ENCODE measurements around the gene BCAS3.

The BCAS3 gene

DNA sequence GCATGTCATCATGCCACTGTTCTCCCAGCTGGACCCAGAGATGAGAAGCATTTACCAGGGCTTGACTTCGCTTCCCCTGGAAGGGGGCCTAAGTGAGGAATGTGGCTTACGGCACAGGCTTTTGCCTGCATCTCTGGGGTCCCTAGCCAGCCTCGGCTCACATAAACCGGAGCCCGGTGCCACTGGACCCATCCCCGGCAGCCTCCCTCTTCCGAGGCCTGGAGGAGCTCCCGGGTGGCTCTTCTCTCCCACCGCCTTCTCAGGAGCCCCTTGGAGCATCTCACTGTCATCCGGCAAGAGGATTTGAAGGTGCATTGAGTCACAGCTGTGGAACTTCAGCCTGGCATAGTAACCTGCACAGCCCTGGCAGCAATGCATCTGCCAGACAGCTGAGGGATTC, 692.1 kb downstream of the BCAS3 start:
- Histone ChIP-seq H3K27ac (no peak overlapping the region), H3K36me3 (ENCODE audit: insufficient read depth) (no peaks in the 10 kb centered on the region), H3K27me3 (ENCODE audit: insufficient read depth, low read depth) (no peaks in the 10 kb centered on the region), H3K4me3 (IDR thresholded peaks at IDR 0.05; ENCODE audit: insufficient read depth, low read depth, low read length) (no peak overlapping the region), H3K9ac (no peak overlapping the region), H3K79me2 (ENCODE audit: insufficient read depth, low read depth) (no peaks in the 10 kb centered on the region), H3K4me2 (no peak overlapping the region), H4K20me1 (ENCODE audit: insufficient read depth) (no peaks in the 10 kb centered on the region), H3K4me1 (ENCODE audit: low read depth, poor library complexity, severe bottlenecking) (no peaks in the 10 kb centered on the region), H2AFZ (ENCODE audit: low read depth) (no peak overlapping the region)
- TF ChIP-seq, protein P1, sequence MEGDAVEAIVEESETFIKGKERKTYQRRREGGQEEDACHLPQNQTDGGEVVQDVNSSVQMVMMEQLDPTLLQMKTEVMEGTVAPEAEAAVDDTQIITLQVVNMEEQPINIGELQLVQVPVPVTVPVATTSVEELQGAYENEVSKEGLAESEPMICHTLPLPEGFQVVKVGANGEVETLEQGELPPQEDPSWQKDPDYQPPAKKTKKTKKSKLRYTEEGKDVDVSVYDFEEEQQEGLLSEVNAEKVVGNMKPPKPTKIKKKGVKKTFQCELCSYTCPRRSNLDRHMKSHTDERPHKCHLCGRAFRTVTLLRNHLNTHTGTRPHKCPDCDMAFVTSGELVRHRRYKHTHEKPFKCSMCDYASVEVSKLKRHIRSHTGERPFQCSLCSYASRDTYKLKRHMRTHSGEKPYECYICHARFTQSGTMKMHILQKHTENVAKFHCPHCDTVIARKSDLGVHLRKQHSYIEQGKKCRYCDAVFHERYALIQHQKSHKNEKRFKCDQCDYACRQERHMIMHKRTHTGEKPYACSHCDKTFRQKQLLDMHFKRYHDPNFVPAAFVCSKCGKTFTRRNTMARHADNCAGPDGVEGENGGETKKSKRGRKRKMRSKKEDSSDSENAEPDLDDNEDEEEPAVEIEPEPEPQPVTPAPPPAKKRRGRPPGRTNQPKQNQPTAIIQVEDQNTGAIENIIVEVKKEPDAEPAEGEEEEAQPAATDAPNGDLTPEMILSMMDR (conservative IDR thresholded peaks at IDR 0.05; ENCODE audit: low read depth, low read length), result no peak

DNA sequence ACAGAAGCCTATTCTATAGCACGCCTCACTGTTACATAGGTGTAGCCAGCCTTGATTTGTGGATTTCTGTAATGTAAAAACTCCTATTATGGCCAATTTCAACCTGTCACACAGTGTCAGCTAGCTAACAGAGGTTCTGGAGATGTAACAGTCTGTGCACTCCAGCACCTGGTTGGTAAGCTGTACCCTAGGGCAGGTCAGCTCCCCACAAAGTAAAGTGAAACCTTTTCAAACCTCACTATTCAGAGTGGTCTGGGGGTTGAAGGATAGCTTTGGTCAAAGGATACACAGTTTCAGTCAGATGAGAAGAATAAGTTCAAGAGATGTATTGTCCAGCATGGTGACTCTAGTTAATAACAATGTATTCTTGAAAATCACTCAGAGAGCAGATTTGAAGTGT, 693.5 kb downstream of the BCAS3 start:
- Histone ChIP-seq H3K27me3 (ENCODE audit: insufficient read depth, low read depth) (no peaks in the 10 kb centered on the region), H3K36me3 (ENCODE audit: insufficient read depth) (no peaks in the 10 kb centered on the region), H3K4me3 (IDR thresholded peaks at IDR 0.05; ENCODE audit: insufficient read depth, low read depth, low read length) (no peak overlapping the region), H3K4me2 (no peak overlapping the region), H2AFZ (ENCODE audit: low read depth) (no peak overlapping the region), H3K4me1 (ENCODE audit: low read depth, poor library complexity, severe bottlenecking) (no peaks in the 10 kb centered on the region), H3K27ac (no peak overlapping the region), H3K79me2 (ENCODE audit: insufficient read depth, low read depth) (no peaks in the 10 kb centered on the region), H4K20me1 (ENCODE audit: insufficient read depth) (no peaks in the 10 kb centered on the region), H3K9ac (no peak overlapping the region)
- TF ChIP-seq, protein P1 (conservative IDR thresholded peaks at IDR 0.05; ENCODE audit: low read depth, low read length), result no peak

DNA sequence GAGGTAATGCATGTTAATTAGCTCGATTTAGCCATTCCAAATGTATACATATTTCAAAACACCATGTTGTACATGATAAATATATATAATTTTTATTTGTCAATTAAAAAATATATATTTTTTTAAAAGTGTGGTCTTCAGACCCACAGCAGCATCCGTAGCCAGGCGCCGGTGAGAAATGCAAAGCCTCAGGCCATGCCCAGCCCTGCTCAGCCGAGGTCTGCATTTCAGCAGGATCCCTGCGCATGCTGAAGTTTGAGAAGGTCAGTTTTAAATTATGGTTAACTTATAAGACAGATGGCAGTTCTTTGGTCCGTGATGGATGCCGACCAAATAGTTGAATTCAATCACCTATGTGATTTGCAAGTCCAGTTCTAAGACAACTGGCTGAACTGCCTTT, 694.0 kb downstream of the BCAS3 start:
- Histone ChIP-seq H3K27me3 (ENCODE audit: insufficient read depth, low read depth) (no peaks in the 10 kb centered on the region), H3K9ac (no peak overlapping the region), H3K4me3 (IDR thresholded peaks at IDR 0.05; ENCODE audit: insufficient read depth, low read depth, low read length) (no peak overlapping the region), H2AFZ (ENCODE audit: low read depth) (no peak overlapping the region), H4K20me1 (ENCODE audit: insufficient read depth) (no peaks in the 10 kb centered on the region), H3K79me2 (ENCODE audit: insufficient read depth, low read depth) (no peaks in the 10 kb centered on the region), H3K27ac (no peak overlapping the region), H3K4me1 (ENCODE audit: low read depth, poor library complexity, severe bottlenecking) (no peaks in the 10 kb centered on the region), H3K36me3 (ENCODE audit: insufficient read depth) (no peaks in the 10 kb centered on the region), H3K4me2 (no peak overlapping the region)
- TF ChIP-seq, protein P1 (conservative IDR thresholded peaks at IDR 0.05; ENCODE audit: low read depth, low read length), result no peak

DNA sequence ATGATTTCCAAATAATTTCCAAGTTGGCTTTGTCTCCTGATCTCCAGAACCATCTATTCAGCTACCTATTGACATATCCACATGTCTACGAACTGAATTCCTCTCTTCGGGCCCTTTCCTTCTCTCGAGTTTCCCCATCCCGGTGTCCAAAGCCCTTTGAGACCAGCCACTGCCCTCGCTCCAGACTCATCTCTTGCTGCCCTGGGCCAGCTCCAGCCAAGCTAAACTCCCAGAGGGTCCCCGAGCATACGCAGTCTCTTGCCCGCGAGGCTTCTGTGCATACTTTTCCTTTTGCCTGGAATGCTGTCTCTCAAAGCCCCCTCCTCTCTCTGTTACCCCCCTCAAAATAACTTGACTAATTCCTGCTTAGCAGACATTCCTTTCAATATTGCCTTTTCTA, 694.8 kb downstream of the BCAS3 start:
- H3K27me3 ChIP-seq (ENCODE audit: insufficient read depth, low read depth), result no peaks in the 10 kb centered on the region
- no peak overlapping the region for H2AFZ ChIP-seq (ENCODE audit: low read depth)
- H3K27ac ChIP-seq, result no peak overlapping the region
- H3K79me2 ChIP-seq (ENCODE audit: insufficient read depth, low read depth), result no peaks in the 10 kb centered on the region
- no peaks in the 10 kb centered on the region for H4K20me1 ChIP-seq (ENCODE audit: insufficient read depth)
- H3K9ac ChIP-seq, result no peak overlapping the region
- no peaks in the 10 kb centered on the region for H3K4me1 ChIP-seq (ENCODE audit: low read depth, poor library complexity, severe bottlenecking)
- TF ChIP-seq, protein P1 (conservative IDR thresholded peaks at IDR 0.05; ENCODE audit: low read depth, low read length), result no peak
- H3K36me3 ChIP-seq (ENCODE audit: insufficient read depth), result no peaks in the 10 kb centered on the region
- no peak overlapping the region for H3K4me2 ChIP-seq
- no peak overlapping the region for H3K4me3 ChIP-seq (IDR thresholded peaks at IDR 0.05; ENCODE audit: insufficient read depth, low read depth, low read length)

Data from KMS-11 (cell line).